CD4-positive, alpha-beta memory T cell (primary cell): ENCODE results near the gene IL10RB. TPM values are rescaled to one million over a fixed set of nuclear protein-coding genes. Genes with fewer than 3 reads are reported as not detected.
A peak's percentile ranks its signal among the peaks of the same experiment; 100 is the strongest.

Source experiments
- CTCF ChIA-PET: fragments of 350-600 bp; sonication (Branson Sonifier 250); formaldehyde crosslinking; loops from one replicate; lab custom pipeline; 2021; ENCODE audit warnings: inconsistent platforms; ENCODE audit not compliant: partially characterized antibody; lab: Charles Lee
- POLR2A ChIA-PET: fragments of 350-600 bp; sonication (Branson Sonifier 250); formaldehyde crosslinking; loops from one replicate; lab custom pipeline; 2021; ENCODE audit not compliant: partially characterized antibody; lab: Charles Lee
- DNase-seq, 5 donors: peaks; one replicate each; pipeline versions ENCODE4 v3.0.0 to v3.0.0-alpha.2; 2020 to 2022; ENCODE audit warnings: mixed read lengths in 1 of 5
- H3K27ac ChIP-seq: one replicate; pipeline ENCODE4 v1.7.0; 2013; ENCODE audit warnings: low read depth, low read length
- H3K27me3 ChIP-seq: 2 replicates; pipeline ENCODE4 v1.7.0; 2013; ENCODE audit warnings: mild to moderate bottlenecking, low read length, moderate library complexity; ENCODE audit not compliant: insufficient read depth
- H3K36me3 ChIP-seq: 2 replicates; pipeline ENCODE4 v1.7.0; 2013; ENCODE audit warnings: mild to moderate bottlenecking, low read length, moderate library complexity; ENCODE audit not compliant: insufficient read depth
- H3K4me1 ChIP-seq: 2 replicates; pipeline ENCODE4 v1.7.0; 2013; ENCODE audit warnings: mild to moderate bottlenecking, low read length, moderate library complexity; ENCODE audit not compliant: insufficient read depth
- H3K4me3 ChIP-seq, 2 donors: one replicate each; pipeline ENCODE4 v1.7.0; 2013; ENCODE audit warnings: low read length in 2 of 2, mild to moderate bottlenecking in 1 of 2
- H3K9me3 ChIP-seq, 2 donors: one replicate each; pipeline ENCODE4 v1.7.0; 2013; ENCODE audit warnings: low read length in 2 of 2, control low read depth in 1 of 2; ENCODE audit not compliant: control insufficient read depth in 1 of 2
- H3K27ac Mint-ChIP-seq, 7 donors: one replicate each; pipeline ENCODE4 v1.8.0; 2020 to 2021; ENCODE audit warnings: mixed read lengths in 7 of 7, mild to moderate bottlenecking in 6 of 7, inconsistent platforms in 3 of 7, moderate library complexity in 3 of 7
- H3K27me3 Mint-ChIP-seq, 2 donors: one replicate each; pipeline ENCODE4 v1.8.0; 2020 to 2021; ENCODE audit warnings: mixed read lengths in 2 of 2
- H3K36me3 Mint-ChIP-seq, 2 donors: one replicate each; pipeline ENCODE4 v1.8.0; 2020 to 2021; ENCODE audit warnings: mixed read lengths in 2 of 2, inconsistent platforms in 1 of 2, mild to moderate bottlenecking in 1 of 2
- H3K4me1 Mint-ChIP-seq, 4 donors: one replicate each; pipeline ENCODE4 v1.8.0; 2020 to 2021; ENCODE audit warnings: mixed read lengths in 4 of 4, mild to moderate bottlenecking in 1 of 4
- H3K4me3 Mint-ChIP-seq, 8 donors: one replicate each; pipeline ENCODE4 v1.8.0; 2020 to 2021; ENCODE audit warnings: mixed read lengths in 8 of 8, mild to moderate bottlenecking in 7 of 8, moderate library complexity in 6 of 8, inconsistent platforms in 3 of 8
- H3K9me3 Mint-ChIP-seq, 8 donors: one replicate each; pipeline ENCODE4 v1.8.0; 2020 to 2021; ENCODE audit warnings: mixed read lengths in 8 of 8, mild to moderate bottlenecking in 5 of 8, inconsistent platforms in 3 of 8, moderate library complexity in 1 of 8
- intact Hi-C: fragments of 100-400 bp; cut with micrococcal nuclease; formaldehyde crosslinking; loops from one replicate; pipeline ENCODE4 v1.15.1; 2023
- polyA plus RNA-seq, 2 donors: library from polyadenylated mRNA; unstranded; fragments of 300-500 nt; fragmentation: Illumina TruSeq; gene quantifications; one replicate each; pipeline ENCODE4 v1.2.3, GENCODE V29; 2021
- total RNA-seq, 2 experiments: library from RNA; stranded (reverse); gene quantifications; one replicate each; pipeline ENCODE4 v1.2.3, GENCODE V29; 2021

Gene IL10RB
- total and polyA plus RNA-seq, 4 experiments from 2014 or later: 30.6 to 61.8 (median 44.8) TPM

GRCh38 chr21:33339918-33340317 is 73.8 kb downstream of the IL10RB start:
- Mint-ChIP-seq H3K27ac (peak overlapping the region in 4 of 7 donors; percentile 45 to 81 (median 67)), H3K4me3 (no peak overlapping the region), H3K36me3 (peaks cover 27 to 42% of the 10 kb centered on the region in 2 donors), H3K4me1 (peaks cover 9 to 16% (median 13%) of the 10 kb centered on the region in 4 donors), H3K9me3 (no peaks in the 10 kb centered on the region), H3K27me3 (no peaks in the 10 kb centered on the region)
- intact Hi-C loops: loop anchor here (2.0 kb wide), 1 partner anchor 121 kb away; no protein-coding TSS in a partner anchor
- peaks cover 34% of the 10 kb centered on the region for H3K36me3 ChIP-seq
- no peaks in the 10 kb centered on the region for H3K27me3 ChIP-seq
- no peak overlapping the region for H3K27ac ChIP-seq
- H3K4me1 ChIP-seq: no peaks in the 10 kb centered on the region
- H3K4me3 ChIP-seq: no peak overlapping the region
- no peak for DNase-seq
- CTCF ChIA-PET: interaction anchor here (1.5 to 2.9 kb wide), 4 partner anchors 10 to 21 kb away, joined by 4 to 14 read pairs (median 5); partner anchors contain the start of gene IFNAR1
- POLR2A ChIA-PET: interaction anchor here (1.3 to 1.5 kb wide), 3 partner anchors 15 to 40 kb away, joined by 4 to 8 read pairs (median 6); partner anchors contain the start of gene IFNAR1
- no peaks in the 10 kb centered on the region for H3K9me3 ChIP-seq

DNA sequence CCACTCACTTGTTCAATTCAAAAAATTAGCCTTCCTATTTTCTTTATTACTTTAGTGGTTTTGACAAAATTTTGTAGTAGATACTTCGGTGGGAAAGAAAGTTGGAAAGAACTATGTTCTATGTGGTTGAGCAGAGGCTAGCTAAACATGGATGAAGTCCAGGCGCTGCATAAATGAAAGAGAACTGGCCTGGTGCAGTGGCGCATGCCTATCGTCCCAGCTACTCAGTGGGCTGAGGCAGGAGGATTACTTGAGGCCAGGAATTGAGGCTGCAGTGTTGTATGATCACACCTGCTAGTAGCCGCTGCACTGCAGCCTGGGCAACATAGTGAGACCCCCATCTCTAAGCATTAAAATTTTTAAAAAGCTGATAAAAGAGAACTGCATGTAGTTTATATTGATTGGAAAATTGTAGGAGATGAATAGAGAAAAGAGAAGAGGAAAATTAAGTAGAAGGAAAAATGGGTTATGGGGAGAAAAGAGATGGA is 79.6 kb downstream of the IL10RB start:
- POLR2A ChIA-PET: interaction anchor here (1.1 kb wide), 1 partner anchor 16 kb away, joined by 5 read pairs; no protein-coding TSS in a partner anchor

More for the DNA sequence above, 79.6 kb downstream of the IL10RB start:
- Mint-ChIP-seq H3K27ac (peak overlapping the region in 5 of 7 donors; percentile 4 to 68 (median 43)), H3K36me3 (peaks cover 47 to 73% of the 10 kb centered on the region in 2 donors), H3K4me3 (no peak overlapping the region), H3K4me1 (peaks cover 11 to 30% (median 15%) of the 10 kb centered on the region in 4 donors), H3K27me3 (no peaks in the 10 kb centered on the region), H3K9me3 (no peaks in the 10 kb centered on the region)
- Histone ChIP-seq H3K4me3 (no peak overlapping the region), H3K27ac (no peak overlapping the region), H3K36me3 (peaks cover 56% of the 10 kb centered on the region), H3K9me3 (no peaks in the 10 kb centered on the region), H3K27me3 (no peaks in the 10 kb centered on the region), H3K4me1 (peaks cover 15% of the 10 kb centered on the region)
- CTCF ChIA-PET: interaction anchor here (0.6 to 10.0 kb wide), 7 partner anchors 16 to 259 kb away, joined by 3 to 90 read pairs (median 4); partner anchors contain the start of gene IFNAR1
- no peak for DNase-seq
- intact Hi-C loops: no loop called here

Other genes starting within 250 kb of the IL10RB start
- not detected for gene OLIG2, start 240.4 kb upstream of the IL10RB start, total RNA-seq
- gene OLIG2, start 240.4 kb upstream of the IL10RB start, polyA plus RNA-seq: not detected
- gene OLIG1, start 196.2 kb upstream of the IL10RB start, total RNA-seq: not detected
- gene OLIG1, start 196.2 kb upstream of the IL10RB start, polyA plus RNA-seq: not detected
- 10 to 100 TPM; 76.5 to 77.7 TPM for gene IFNAR2, start 36.4 kb upstream of the IL10RB start, total RNA-seq
- gene IFNAR2, start 36.4 kb upstream of the IL10RB start, polyA plus RNA-seq: 10 to 100 TPM; 78.0 to 81.1 TPM
- 10 to 100 TPM; 60.1 to 62.5 TPM for gene IFNAR1, start 58.6 kb downstream of the IL10RB start, total RNA-seq
- gene IFNAR1, start 58.6 kb downstream of the IL10RB start, polyA plus RNA-seq: 10 to 100 TPM; 52.5 to 64.4 TPM
- gene IFNGR2, start 137.0 kb downstream of the IL10RB start, total RNA-seq: 10 to 100 TPM; 20.7 to 22.9 TPM
- 10 to 100 TPM in 1 of 2 donors, 1 to 10 TPM in 1; 8.7 to 24.3 TPM for gene IFNGR2, start 137.0 kb downstream of the IL10RB start, polyA plus RNA-seq
- gene TMEM50B, start 213.6 kb downstream of the IL10RB start, total RNA-seq: 100 to 1,000 TPM; 110 to 112 TPM
- gene TMEM50B, start 213.6 kb downstream of the IL10RB start, polyA plus RNA-seq: 10 to 100 TPM; 49.2 to 66.5 TPM
- gene DNAJC28, start 225.3 kb downstream of the IL10RB start, total RNA-seq: 1 to 10 TPM; 1.3 to 1.6 TPM
- under 1 TPM; 0.56 to 0.98 TPM for gene DNAJC28, start 225.3 kb downstream of the IL10RB start, polyA plus RNA-seq